ENCODE data around the gene PRDM8. TPM values are rescaled to one million over a fixed set of nuclear protein-coding genes. Genes with fewer than 3 reads are reported as not detected.
A peak's percentile ranks its signal among the peaks of the same experiment; 100 is the strongest.

Gene PRDM8
- total and polyA plus RNA-seq, 2 donors = 1.3 to 1.5 TPM

DNA sequence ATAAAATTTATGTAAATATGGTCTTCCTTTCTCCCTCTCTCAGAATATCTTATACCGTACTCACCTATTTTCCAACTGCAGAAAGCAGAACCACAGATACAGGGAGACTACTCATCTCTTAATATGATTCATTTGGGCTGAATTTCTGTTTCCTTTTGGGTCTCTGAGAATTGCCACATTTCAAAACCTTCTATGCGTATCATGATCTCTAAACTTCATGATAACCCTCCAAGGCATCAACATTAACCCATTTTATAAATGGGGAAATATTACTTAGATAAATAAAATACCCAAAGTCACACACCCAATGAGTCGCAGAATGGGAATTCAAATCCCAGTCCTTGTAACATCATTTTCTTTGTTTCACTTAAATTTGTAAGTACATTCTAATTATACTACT lies 16.6 kb upstream of the PRDM8 start:
- no peak for DNase-seq (ENCODE audit: low read depth in 6 of 9, low spot score in 9 of 9)
- H3K27me3 ChIP-seq (ENCODE audit: control insufficient read depth in 2 of 2, insufficient read depth in 1 of 2, low read length in 1 of 2) = peaks cover 1 to 34% of the 10 kb centered on the region in 2 donors
- peaks cover 10 to 28% of the 10 kb centered on the region in 2 donors for H3K4me1 ChIP-seq (ENCODE audit: control insufficient read depth in 2 of 2, insufficient read depth in 2 of 2, low read length in 2 of 2)
- 76% methylated on average over 3 of the region's 3 CpGs for WGBS
- no peaks in the 10 kb centered on the region for H3K36me3 ChIP-seq (ENCODE audit: control insufficient read depth in 2 of 2, insufficient read depth in 2 of 2, low read length in 1 of 2)
- H3K4me3 ChIP-seq (ENCODE audit: low read length in 2 of 2) = no peak overlapping the region
- H3K27ac ChIP-seq (ENCODE audit: low read depth in 1 of 2, low read length in 1 of 2) = no peak overlapping the region
- no peaks in the 10 kb centered on the region for H3K9me3 ChIP-seq (ENCODE audit: control insufficient read depth in 2 of 2, insufficient read depth in 1 of 2, low read length in 1 of 2)

- Histone ChIP-seq H3K9me3 (ENCODE audit: control insufficient read depth in 2 of 2, insufficient read depth in 1 of 2, low read length in 1 of 2) (no peaks in the 10 kb centered on the region), H3K4me3 (ENCODE audit: low read length in 2 of 2) (no peak overlapping the region), H3K4me1 (ENCODE audit: control insufficient read depth in 2 of 2, insufficient read depth in 2 of 2, low read length in 2 of 2) (peaks cover 10 to 32% of the 10 kb centered on the region in 2 donors), H3K27me3 (ENCODE audit: control insufficient read depth in 2 of 2, insufficient read depth in 1 of 2, low read length in 1 of 2) (peaks cover 4 to 49% of the 10 kb centered on the region in 2 donors), H3K36me3 (ENCODE audit: control insufficient read depth in 2 of 2, insufficient read depth in 2 of 2, low read length in 1 of 2) (no peaks in the 10 kb centered on the region), H3K27ac (ENCODE audit: low read depth in 1 of 2, low read length in 1 of 2) (no peak overlapping the region)
- DNase-seq (ENCODE audit: low read depth in 6 of 9, low spot score in 9 of 9) = peak in 1 of 9 donors; percentile 57
- WGBS = 81% methylated on average over 10 of the region's 10 CpGs
Measured at GRCh38 chr4:80182237-80182866, 15.0 kb upstream of the PRDM8 start.

- peaks cover 4 to 60% of the 10 kb centered on the region in 2 donors for H3K27me3 ChIP-seq (ENCODE audit: control insufficient read depth in 2 of 2, insufficient read depth in 1 of 2, low read length in 1 of 2)
- WGBS = 24% methylated on average over 54 of the region's 54 CpGs
- H3K9me3 ChIP-seq (ENCODE audit: control insufficient read depth in 2 of 2, insufficient read depth in 1 of 2, low read length in 1 of 2) = no peaks in the 10 kb centered on the region
- H3K4me3 ChIP-seq (ENCODE audit: low read length in 2 of 2) = peak overlapping the region; percentile 65 to 71
- H3K36me3 ChIP-seq (ENCODE audit: control insufficient read depth in 2 of 2, insufficient read depth in 2 of 2, low read length in 1 of 2) = no peaks in the 10 kb centered on the region
- peak overlapping the region in 1 of 2 donors; percentile 26 for H3K27ac ChIP-seq (ENCODE audit: low read depth in 1 of 2, low read length in 1 of 2)
- peaks cover 10 to 32% of the 10 kb centered on the region in 2 donors for H3K4me1 ChIP-seq (ENCODE audit: control insufficient read depth in 2 of 2, insufficient read depth in 2 of 2, low read length in 2 of 2)
- DNase-seq (ENCODE audit: low read depth in 6 of 9, low spot score in 9 of 9) = peak in 1 of 9 donors; percentile 25
Measured at GRCh38 chr4:80183250-80184052, 13.9 kb upstream of the PRDM8 start.

- peak in 8 of 9 donors; percentile 66 to 90 (median 78) for DNase-seq (ENCODE audit: low read depth in 6 of 9, low spot score in 9 of 9)
Measured at GRCh38 chr4:80184053-80184824, 13.1 kb upstream of the PRDM8 start.

GRCh38 chr4:80184825-80185756 lies 12.2 kb upstream of the PRDM8 start:
- peaks cover 10 to 32% of the 10 kb centered on the region in 2 donors for H3K4me1 ChIP-seq (ENCODE audit: control insufficient read depth in 2 of 2, insufficient read depth in 2 of 2, low read length in 2 of 2)

More at GRCh38 chr4:80184053-80184824, 13.1 kb upstream of the PRDM8 start:
- peaks cover 0 to 7% of the 10 kb centered on the region in 2 donors for H3K9me3 ChIP-seq (ENCODE audit: control insufficient read depth in 2 of 2, insufficient read depth in 1 of 2, low read length in 1 of 2)
- H3K36me3 ChIP-seq (ENCODE audit: control insufficient read depth in 2 of 2, insufficient read depth in 2 of 2, low read length in 1 of 2) = no peaks in the 10 kb centered on the region
- peaks cover 4 to 68% of the 10 kb centered on the region in 2 donors for H3K27me3 ChIP-seq (ENCODE audit: control insufficient read depth in 2 of 2, insufficient read depth in 1 of 2, low read length in 1 of 2)
- under 1% methylated on average over 46 of the region's 46 CpGs for WGBS
- peak overlapping the region in 1 of 2 donors; percentile 26 for H3K27ac ChIP-seq (ENCODE audit: low read depth in 1 of 2, low read length in 1 of 2)
- H3K4me3 ChIP-seq (ENCODE audit: low read length in 2 of 2) = peak overlapping the region; percentile 65 to 71
- H3K4me1 ChIP-seq (ENCODE audit: control insufficient read depth in 2 of 2, insufficient read depth in 2 of 2, low read length in 2 of 2) = peaks cover 10 to 32% of the 10 kb centered on the region in 2 donors

GRCh38 chr4:80185787-80186548 lies 11.3 kb upstream of the PRDM8 start:
- Histone ChIP-seq H3K27me3 (ENCODE audit: control insufficient read depth in 2 of 2, insufficient read depth in 1 of 2, low read length in 1 of 2) (peaks cover 4 to 83% of the 10 kb centered on the region in 2 donors), H3K9me3 (ENCODE audit: control insufficient read depth in 2 of 2, insufficient read depth in 1 of 2, low read length in 1 of 2) (peaks cover 0 to 14% of the 10 kb centered on the region in 2 donors), H3K4me3 (ENCODE audit: low read length in 2 of 2) (peak overlapping the region in 1 of 2 donors; percentile 65), H3K27ac (ENCODE audit: low read depth in 1 of 2, low read length in 1 of 2) (no peak overlapping the region), H3K4me1 (ENCODE audit: control insufficient read depth in 2 of 2, insufficient read depth in 2 of 2, low read length in 2 of 2) (peaks cover 10 to 32% of the 10 kb centered on the region in 2 donors), H3K36me3 (ENCODE audit: control insufficient read depth in 2 of 2, insufficient read depth in 2 of 2, low read length in 1 of 2) (no peaks in the 10 kb centered on the region)
- DNase-seq (ENCODE audit: low read depth in 6 of 9, low spot score in 9 of 9) = no peak
- 22% methylated on average over 23 of the region's 23 CpGs for WGBS

More at GRCh38 chr4:80184825-80185756, 12.2 kb upstream of the PRDM8 start:
- Histone ChIP-seq H3K27me3 (ENCODE audit: control insufficient read depth in 2 of 2, insufficient read depth in 1 of 2, low read length in 1 of 2) (peaks cover 4 to 77% of the 10 kb centered on the region in 2 donors), H3K36me3 (ENCODE audit: control insufficient read depth in 2 of 2, insufficient read depth in 2 of 2, low read length in 1 of 2) (no peaks in the 10 kb centered on the region), H3K27ac (ENCODE audit: low read depth in 1 of 2, low read length in 1 of 2) (no peak overlapping the region), H3K4me3 (ENCODE audit: low read length in 2 of 2) (peak overlapping the region; percentile 65 to 71), H3K9me3 (ENCODE audit: control insufficient read depth in 2 of 2, insufficient read depth in 1 of 2, low read length in 1 of 2) (peaks cover 0 to 9% of the 10 kb centered on the region in 2 donors)
- peak in 1 of 9 donors; percentile 45 for DNase-seq (ENCODE audit: low read depth in 6 of 9, low spot score in 9 of 9)
- WGBS = 3% methylated on average over 42 of the region's 42 CpGs

- Histone ChIP-seq H3K36me3 (ENCODE audit: control insufficient read depth in 2 of 2, insufficient read depth in 2 of 2, low read length in 1 of 2) (no peaks in the 10 kb centered on the region), H3K4me3 (ENCODE audit: low read length in 2 of 2) (no peak overlapping the region), H3K4me1 (ENCODE audit: control insufficient read depth in 2 of 2, insufficient read depth in 2 of 2, low read length in 2 of 2) (peaks cover 10 to 32% of the 10 kb centered on the region in 2 donors), H3K27ac (ENCODE audit: low read depth in 1 of 2, low read length in 1 of 2) (no peak overlapping the region), H3K9me3 (ENCODE audit: control insufficient read depth in 2 of 2, insufficient read depth in 1 of 2, low read length in 1 of 2) (peaks cover 0 to 14% of the 10 kb centered on the region in 2 donors), H3K27me3 (ENCODE audit: control insufficient read depth in 2 of 2, insufficient read depth in 1 of 2, low read length in 1 of 2) (peaks cover 4 to 83% of the 10 kb centered on the region in 2 donors)
- DNase-seq (ENCODE audit: low read depth in 6 of 9, low spot score in 9 of 9) = no peak
- WGBS = 95% methylated on average over 5 of the region's 5 CpGs
Measured at GRCh38 chr4:80186676-80187075, 10.6 kb upstream of the PRDM8 start.
